HL-60 (cell line): ENCODE results near the gene SVOPL.

Experiments used
- GABPA ChIP-seq: IDR thresholded peaks from 2 replicates; pipeline ENCODE4 v1.6.1; 2012; ENCODE audit warnings: low read depth
- POLR2AphosphoS5 ChIP-seq: IDR thresholded peaks from 2 replicates; pipeline ENCODE4 v1.6.1; 2012; ENCODE audit warnings: low read depth
- TF ChIP-seq, protein P1 (sequence below): IDR thresholded peaks from one replicate; pipeline ENCODE4 v1.5.1; 2011; ENCODE audit warnings: low read length, control low read depth, inconsistent platforms; ENCODE audit not compliant: insufficient read depth
- TF ChIP-seq, protein P2 (sequence below): IDR thresholded peaks from 2 replicates; pipeline ENCODE4 v1.6.1; 2012; ENCODE audit warnings: low read depth; ENCODE audit not compliant: insufficient replicate concordance

DNA sequence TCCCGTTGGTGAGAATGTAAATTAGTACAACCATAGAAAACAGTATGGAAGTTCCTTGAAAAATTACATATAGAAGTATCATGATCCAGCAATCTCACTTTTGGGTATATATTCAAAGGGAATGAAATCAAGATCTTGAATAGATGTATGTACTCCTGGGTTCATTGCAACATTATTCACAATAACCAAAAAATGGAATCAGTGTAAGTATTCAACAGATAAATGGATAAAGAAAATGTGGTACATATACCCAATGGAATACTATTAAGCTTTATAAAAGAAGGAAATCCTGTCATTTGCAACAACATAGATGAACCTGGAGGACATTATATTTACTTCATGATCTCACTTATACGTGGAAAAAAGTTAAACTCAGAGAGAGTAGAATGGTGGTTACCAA, 154.3 kb downstream of the SVOPL start:
- TF ChIP-seq, protein P1, sequence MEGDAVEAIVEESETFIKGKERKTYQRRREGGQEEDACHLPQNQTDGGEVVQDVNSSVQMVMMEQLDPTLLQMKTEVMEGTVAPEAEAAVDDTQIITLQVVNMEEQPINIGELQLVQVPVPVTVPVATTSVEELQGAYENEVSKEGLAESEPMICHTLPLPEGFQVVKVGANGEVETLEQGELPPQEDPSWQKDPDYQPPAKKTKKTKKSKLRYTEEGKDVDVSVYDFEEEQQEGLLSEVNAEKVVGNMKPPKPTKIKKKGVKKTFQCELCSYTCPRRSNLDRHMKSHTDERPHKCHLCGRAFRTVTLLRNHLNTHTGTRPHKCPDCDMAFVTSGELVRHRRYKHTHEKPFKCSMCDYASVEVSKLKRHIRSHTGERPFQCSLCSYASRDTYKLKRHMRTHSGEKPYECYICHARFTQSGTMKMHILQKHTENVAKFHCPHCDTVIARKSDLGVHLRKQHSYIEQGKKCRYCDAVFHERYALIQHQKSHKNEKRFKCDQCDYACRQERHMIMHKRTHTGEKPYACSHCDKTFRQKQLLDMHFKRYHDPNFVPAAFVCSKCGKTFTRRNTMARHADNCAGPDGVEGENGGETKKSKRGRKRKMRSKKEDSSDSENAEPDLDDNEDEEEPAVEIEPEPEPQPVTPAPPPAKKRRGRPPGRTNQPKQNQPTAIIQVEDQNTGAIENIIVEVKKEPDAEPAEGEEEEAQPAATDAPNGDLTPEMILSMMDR = no peak
- TF ChIP-seq, protein P2, sequence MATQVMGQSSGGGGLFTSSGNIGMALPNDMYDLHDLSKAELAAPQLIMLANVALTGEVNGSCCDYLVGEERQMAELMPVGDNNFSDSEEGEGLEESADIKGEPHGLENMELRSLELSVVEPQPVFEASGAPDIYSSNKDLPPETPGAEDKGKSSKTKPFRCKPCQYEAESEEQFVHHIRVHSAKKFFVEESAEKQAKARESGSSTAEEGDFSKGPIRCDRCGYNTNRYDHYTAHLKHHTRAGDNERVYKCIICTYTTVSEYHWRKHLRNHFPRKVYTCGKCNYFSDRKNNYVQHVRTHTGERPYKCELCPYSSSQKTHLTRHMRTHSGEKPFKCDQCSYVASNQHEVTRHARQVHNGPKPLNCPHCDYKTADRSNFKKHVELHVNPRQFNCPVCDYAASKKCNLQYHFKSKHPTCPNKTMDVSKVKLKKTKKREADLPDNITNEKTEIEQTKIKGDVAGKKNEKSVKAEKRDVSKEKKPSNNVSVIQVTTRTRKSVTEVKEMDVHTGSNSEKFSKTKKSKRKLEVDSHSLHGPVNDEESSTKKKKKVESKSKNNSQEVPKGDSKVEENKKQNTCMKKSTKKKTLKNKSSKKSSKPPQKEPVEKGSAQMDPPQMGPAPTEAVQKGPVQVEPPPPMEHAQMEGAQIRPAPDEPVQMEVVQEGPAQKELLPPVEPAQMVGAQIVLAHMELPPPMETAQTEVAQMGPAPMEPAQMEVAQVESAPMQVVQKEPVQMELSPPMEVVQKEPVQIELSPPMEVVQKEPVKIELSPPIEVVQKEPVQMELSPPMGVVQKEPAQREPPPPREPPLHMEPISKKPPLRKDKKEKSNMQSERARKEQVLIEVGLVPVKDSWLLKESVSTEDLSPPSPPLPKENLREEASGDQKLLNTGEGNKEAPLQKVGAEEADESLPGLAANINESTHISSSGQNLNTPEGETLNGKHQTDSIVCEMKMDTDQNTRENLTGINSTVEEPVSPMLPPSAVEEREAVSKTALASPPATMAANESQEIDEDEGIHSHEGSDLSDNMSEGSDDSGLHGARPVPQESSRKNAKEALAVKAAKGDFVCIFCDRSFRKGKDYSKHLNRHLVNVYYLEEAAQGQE = no peak
- TF ChIP-seq POLR2AphosphoS5 (no peak), GABPA (no peak)
